Measurements from ENCODE around the gene C19orf44.
"Not testable (repeated sequence)": the region's sequence is repeated elsewhere in the genome, so short reads cannot be mapped to it uniquely, and the experiment has no call there.

Gene C19orf44

GRCh38 chr19:16495982-16496612 lies at the start of gene C19orf44, which contains the start of gene CALR3:
Gene C19orf44, plus strand, starts transcription at chr19:16496394. Its CDS starts 4,399 bp downstream, at chr19:16500793.
Gene CALR3, minus strand, starts transcription at chr19:16496167. Its CDS starts 38 bp downstream, at chr19:16496129.
- DNase-seq: peak; percentile 99

- no peak for DNase-seq
Measured at GRCh38 chr19:16446724-16447368, 49.3 kb upstream of the C19orf44 start.

GRCh38 chr19:16448872-16449271 lies 47.3 kb upstream of the C19orf44 start:
- DNase-seq: not testable (repeated sequence)

- no peak for DNase-seq
Measured at GRCh38 chr19:16449330-16449961, 46.7 kb upstream of the C19orf44 start.

GRCh38 chr19:16452325-16452724 lies 43.9 kb upstream of the C19orf44 start:
- DNase-seq: no peak

- DNase-seq: no peak
Measured at GRCh38 chr19:16454351-16454918, 41.8 kb upstream of the C19orf44 start.

- no peak for DNase-seq
Measured at GRCh38 chr19:16455489-16455888, 40.7 kb upstream of the C19orf44 start.

GRCh38 chr19:16456652-16457194 lies 39.5 kb upstream of the C19orf44 start:
- DNase-seq: no peak

- DNase-seq: peak; percentile 33
Measured at GRCh38 chr19:16457195-16457953, 38.8 kb upstream of the C19orf44 start.

- DNase-seq: no peak
Measured at GRCh38 chr19:16457954-16458331, 38.3 kb upstream of the C19orf44 start.

GRCh38 chr19:16458391-16459341 lies 37.5 kb upstream of the C19orf44 start:
- no peak for DNase-seq

- no peak for DNase-seq
Measured at GRCh38 chr19:16459680-16460079, 36.5 kb upstream of the C19orf44 start.

- no peak for DNase-seq
Measured at GRCh38 chr19:16460454-16460853, 35.7 kb upstream of the C19orf44 start.

GRCh38 chr19:16461630-16462051 lies 34.6 kb upstream of the C19orf44 start:
- DNase-seq: no peak

GRCh38 chr19:16462757-16463250 lies 33.4 kb upstream of the C19orf44 start:
- no peak for DNase-seq

GRCh38 chr19:16463341-16463990 lies 32.7 kb upstream of the C19orf44 start:
- DNase-seq: no peak

- no peak for DNase-seq
Measured at GRCh38 chr19:16463991-16464575, 32.1 kb upstream of the C19orf44 start.

- no peak for DNase-seq
Measured at GRCh38 chr19:16465239-16465638, 31.0 kb upstream of the C19orf44 start.

- DNase-seq: not testable (repeated sequence)
Measured at GRCh38 chr19:16466802-16467427, 29.3 kb upstream of the C19orf44 start.

GRCh38 chr19:16467581-16467980 lies 28.6 kb upstream of the C19orf44 start:
- no peak for DNase-seq
